Nephron progenitor cell (in vitro differentiated cells): Measurements from ENCODE around the gene P2RX3.
A peak's percentile ranks its signal among the peaks of the same experiment; 100 is the strongest.

ENCODE experiments used
- DNase-seq: peaks from one replicate; pipeline ENCODE4 v3.0.0; 2021
- H3K27ac Mint-ChIP-seq: 2 replicates; pipeline ENCODE4 v1.8.0; 2021; ENCODE audit warnings: mild to moderate bottlenecking, moderate library complexity, mixed read lengths
- H3K27me3 Mint-ChIP-seq: 2 replicates; pipeline ENCODE4 v1.8.0; 2021; ENCODE audit warnings: mild to moderate bottlenecking, low read depth, mixed read lengths; ENCODE audit not compliant: poor library complexity
- H3K36me3 Mint-ChIP-seq: 2 replicates; pipeline ENCODE4 v1.8.0; 2021; ENCODE audit warnings: low read depth, mixed read lengths
- H3K4me1 Mint-ChIP-seq: 2 replicates; pipeline ENCODE4 v1.8.0; 2021; ENCODE audit warnings: mixed read lengths
- H3K4me3 Mint-ChIP-seq: 2 replicates; pipeline ENCODE4 v1.8.0; 2021; ENCODE audit warnings: mild to moderate bottlenecking, moderate library complexity, mixed read lengths
- H3K9me3 Mint-ChIP-seq: 2 replicates; pipeline ENCODE4 v1.8.0; 2021; ENCODE audit warnings: mild to moderate bottlenecking, moderate library complexity, mixed read lengths
- TF ChIP-seq, protein P1 (sequence below): fragments of 200-600 bp; sonication (generic); IDR thresholded peaks from 2 replicates; pipeline ENCODE4 v1.5.0; 2021; ENCODE audit warnings: antibody characterized with exemption

P2RX3 gene

GRCh38 chr11:57325735-57326048 lies 12.5 kb upstream of the P2RX3 start:
- Mint-ChIP-seq H3K27me3 (no peaks in the 10 kb centered on the region), H3K4me1 (peaks cover 69% of the 10 kb centered on the region), H3K4me3 (peak overlapping the region; percentile 89), H3K36me3 (peaks cover 60% of the 10 kb centered on the region), H3K9me3 (no peaks in the 10 kb centered on the region), H3K27ac (peak overlapping the region; percentile 98)
- TF ChIP-seq, protein P1, sequence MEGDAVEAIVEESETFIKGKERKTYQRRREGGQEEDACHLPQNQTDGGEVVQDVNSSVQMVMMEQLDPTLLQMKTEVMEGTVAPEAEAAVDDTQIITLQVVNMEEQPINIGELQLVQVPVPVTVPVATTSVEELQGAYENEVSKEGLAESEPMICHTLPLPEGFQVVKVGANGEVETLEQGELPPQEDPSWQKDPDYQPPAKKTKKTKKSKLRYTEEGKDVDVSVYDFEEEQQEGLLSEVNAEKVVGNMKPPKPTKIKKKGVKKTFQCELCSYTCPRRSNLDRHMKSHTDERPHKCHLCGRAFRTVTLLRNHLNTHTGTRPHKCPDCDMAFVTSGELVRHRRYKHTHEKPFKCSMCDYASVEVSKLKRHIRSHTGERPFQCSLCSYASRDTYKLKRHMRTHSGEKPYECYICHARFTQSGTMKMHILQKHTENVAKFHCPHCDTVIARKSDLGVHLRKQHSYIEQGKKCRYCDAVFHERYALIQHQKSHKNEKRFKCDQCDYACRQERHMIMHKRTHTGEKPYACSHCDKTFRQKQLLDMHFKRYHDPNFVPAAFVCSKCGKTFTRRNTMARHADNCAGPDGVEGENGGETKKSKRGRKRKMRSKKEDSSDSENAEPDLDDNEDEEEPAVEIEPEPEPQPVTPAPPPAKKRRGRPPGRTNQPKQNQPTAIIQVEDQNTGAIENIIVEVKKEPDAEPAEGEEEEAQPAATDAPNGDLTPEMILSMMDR: no peak
- no peak for DNase-seq

- H3K36me3 Mint-ChIP-seq: peaks cover 68% of the 10 kb centered on the region
- TF ChIP-seq, protein P1: no peak
- peak overlapping the region; percentile 44 for H3K4me3 Mint-ChIP-seq
- no peaks in the 10 kb centered on the region for H3K9me3 Mint-ChIP-seq
- no peak for DNase-seq
- no peaks in the 10 kb centered on the region for H3K27me3 Mint-ChIP-seq
- H3K4me1 Mint-ChIP-seq: peaks cover 49% of the 10 kb centered on the region
- H3K27ac Mint-ChIP-seq: peak overlapping the region; percentile 98
Observed at GRCh38 chr11:57327721-57328120, 10.4 kb upstream of the P2RX3 start.

GRCh38 chr11:57330029-57330428 lies 8.1 kb upstream of the P2RX3 start:
- no peak overlapping the region for H3K27ac Mint-ChIP-seq
- H3K36me3 Mint-ChIP-seq: peaks cover 83% of the 10 kb centered on the region
- no peaks in the 10 kb centered on the region for H3K27me3 Mint-ChIP-seq
- peaks cover 59% of the 10 kb centered on the region for H3K4me1 Mint-ChIP-seq
- no peak overlapping the region for H3K4me3 Mint-ChIP-seq
- no peaks in the 10 kb centered on the region for H3K9me3 Mint-ChIP-seq
- TF ChIP-seq, protein P1: no peak
- DNase-seq: no peak

- no peak overlapping the region for H3K4me3 Mint-ChIP-seq
- TF ChIP-seq, protein P1: no peak
- peaks cover 57% of the 10 kb centered on the region for H3K4me1 Mint-ChIP-seq
Observed at GRCh38 chr11:57331720-57332119, 6.4 kb upstream of the P2RX3 start.

DNA sequence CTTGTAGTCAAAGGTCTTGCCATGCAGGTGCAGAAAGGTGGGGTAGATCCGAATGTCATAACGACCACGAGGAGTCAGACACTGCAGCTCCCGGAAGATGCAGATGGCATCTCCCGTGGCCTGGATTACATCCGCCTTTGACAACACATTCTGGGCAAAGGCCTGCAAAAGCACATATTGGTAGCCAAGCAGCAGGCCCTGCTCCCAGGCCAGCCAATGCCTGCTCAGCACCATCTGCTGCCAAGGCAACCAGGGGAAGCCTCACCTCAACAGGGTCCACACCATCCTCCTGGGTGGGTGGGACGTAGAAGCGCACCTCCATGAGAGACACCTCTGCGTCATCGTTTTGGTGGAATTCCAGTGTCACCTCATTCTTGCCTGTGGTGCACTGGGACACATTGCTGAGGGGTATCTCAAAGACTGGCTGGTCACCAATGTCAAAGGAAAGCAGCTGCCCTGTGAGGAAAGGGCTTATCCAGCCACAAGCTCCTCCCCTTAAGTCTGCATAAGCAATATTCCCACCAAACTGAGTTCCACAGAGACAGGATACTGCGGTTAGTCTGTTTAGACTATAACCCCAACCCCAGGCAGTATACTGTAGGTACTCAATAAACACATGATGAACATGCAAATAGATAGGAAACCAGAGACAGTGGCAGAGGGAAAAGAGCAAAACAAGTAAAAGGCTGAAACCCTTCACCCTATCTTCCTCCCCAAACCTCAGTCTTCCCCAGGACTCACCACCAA lies 5.3 kb upstream of the P2RX3 start:
- Mint-ChIP-seq H3K4me3 (peak overlapping the region; percentile 20), H3K9me3 (no peaks in the 10 kb centered on the region), H3K27me3 (no peaks in the 10 kb centered on the region), H3K36me3 (peaks cover 62% of the 10 kb centered on the region), H3K27ac (peak overlapping the region; percentile 68), H3K4me1 (peaks cover 54% of the 10 kb centered on the region)
- TF ChIP-seq, protein P1: no peak
- no peak for DNase-seq

More at GRCh38 chr11:57331720-57332119, 6.4 kb upstream of the P2RX3 start:
- Mint-ChIP-seq H3K27ac (no peak overlapping the region), H3K9me3 (no peaks in the 10 kb centered on the region), H3K27me3 (no peaks in the 10 kb centered on the region), H3K36me3 (peaks cover 74% of the 10 kb centered on the region)
- DNase-seq: no peak

DNA sequence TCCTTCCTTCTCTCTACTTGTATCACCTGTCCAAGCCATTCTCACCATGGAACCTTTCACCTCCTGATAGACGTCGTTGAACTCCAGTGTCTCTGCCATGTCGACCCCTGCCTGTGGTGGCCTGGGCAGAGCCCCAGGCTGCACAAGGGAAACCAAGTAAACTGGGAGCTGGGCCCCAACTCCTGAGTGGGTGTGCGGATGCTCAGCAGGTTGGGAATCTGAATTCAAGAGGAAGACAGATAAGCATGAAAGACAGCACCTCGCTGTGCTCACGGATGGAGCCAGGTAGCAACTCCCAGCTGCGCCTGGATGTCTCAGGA lies 3.2 kb upstream of the P2RX3 start:
- TF ChIP-seq, protein P1: no peak
- Mint-ChIP-seq H3K36me3 (peaks cover 41% of the 10 kb centered on the region), H3K4me1 (peaks cover 64% of the 10 kb centered on the region), H3K4me3 (peak overlapping the region; percentile 92), H3K27ac (peak overlapping the region; percentile 96), H3K9me3 (no peaks in the 10 kb centered on the region), H3K27me3 (no peaks in the 10 kb centered on the region)
- DNase-seq: no peak
